Superior temporal gyrus (tissue), 1 donor: Measurements from ENCODE around the gene DLGAP5.

ENCODE experiments used
- DNase-seq: peaks from one replicate; pipeline ENCODE4 v3.0.0-alpha.2; 2016; ENCODE audit errors: extremely low spot score

The DLGAP5 gene, protein sequence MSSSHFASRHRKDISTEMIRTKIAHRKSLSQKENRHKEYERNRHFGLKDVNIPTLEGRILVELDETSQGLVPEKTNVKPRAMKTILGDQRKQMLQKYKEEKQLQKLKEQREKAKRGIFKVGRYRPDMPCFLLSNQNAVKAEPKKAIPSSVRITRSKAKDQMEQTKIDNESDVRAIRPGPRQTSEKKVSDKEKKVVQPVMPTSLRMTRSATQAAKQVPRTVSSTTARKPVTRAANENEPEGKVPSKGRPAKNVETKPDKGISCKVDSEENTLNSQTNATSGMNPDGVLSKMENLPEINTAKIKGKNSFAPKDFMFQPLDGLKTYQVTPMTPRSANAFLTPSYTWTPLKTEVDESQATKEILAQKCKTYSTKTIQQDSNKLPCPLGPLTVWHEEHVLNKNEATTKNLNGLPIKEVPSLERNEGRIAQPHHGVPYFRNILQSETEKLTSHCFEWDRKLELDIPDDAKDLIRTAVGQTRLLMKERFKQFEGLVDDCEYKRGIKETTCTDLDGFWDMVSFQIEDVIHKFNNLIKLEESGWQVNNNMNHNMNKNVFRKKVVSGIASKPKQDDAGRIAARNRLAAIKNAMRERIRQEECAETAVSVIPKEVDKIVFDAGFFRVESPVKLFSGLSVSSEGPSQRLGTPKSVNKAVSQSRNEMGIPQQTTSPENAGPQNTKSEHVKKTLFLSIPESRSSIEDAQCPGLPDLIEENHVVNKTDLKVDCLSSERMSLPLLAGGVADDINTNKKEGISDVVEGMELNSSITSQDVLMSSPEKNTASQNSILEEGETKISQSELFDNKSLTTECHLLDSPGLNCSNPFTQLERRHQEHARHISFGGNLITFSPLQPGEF

DNA sequence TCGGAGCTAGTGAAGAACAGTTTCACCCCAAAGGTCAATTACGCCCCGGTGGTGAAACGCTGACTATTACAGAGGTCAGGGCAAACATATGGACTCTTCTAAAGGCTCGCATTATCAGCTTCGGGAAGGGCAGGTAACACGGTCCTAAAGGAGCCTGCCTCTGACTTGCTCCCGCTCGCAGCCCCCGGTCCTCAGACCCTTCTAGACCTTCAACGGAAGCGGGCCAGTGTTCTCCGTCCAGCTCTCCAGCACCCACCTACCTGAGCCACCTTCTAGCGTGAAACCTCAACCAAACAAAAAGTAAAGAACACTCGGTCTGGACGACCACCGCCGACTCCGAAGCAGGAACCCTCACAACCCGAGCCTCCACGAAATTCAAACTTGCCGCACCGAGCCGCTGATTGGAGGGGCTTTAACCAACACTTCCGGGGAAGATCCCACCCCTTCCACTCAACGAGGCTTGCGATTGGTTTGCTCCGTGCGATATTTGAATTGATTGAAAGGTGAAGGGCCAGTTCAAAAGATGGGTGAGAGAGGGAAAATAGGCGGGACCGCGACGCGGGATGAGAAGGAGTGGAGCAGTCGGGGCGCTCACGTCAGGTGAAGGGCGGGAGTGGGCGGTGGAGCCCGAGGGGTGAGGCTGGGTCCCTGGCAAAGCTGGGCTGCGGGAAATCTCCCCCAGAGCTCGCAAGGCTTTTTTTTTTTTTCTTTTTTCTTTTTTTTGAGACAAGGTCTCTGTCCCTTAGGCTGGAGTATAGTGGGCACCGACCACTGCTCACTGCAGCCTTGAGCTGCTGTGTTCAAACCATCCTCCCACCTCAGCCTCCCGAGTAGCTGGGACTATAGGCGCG is at the start of gene DLGAP5:
Gene DLGAP5, minus strand, starts transcription at position 383 of the 851 bp plus-strand sequence. CDS start 2,406 bp downstream, outside the sequence.
- DNase-seq, result peak; percentile 98

DNA sequence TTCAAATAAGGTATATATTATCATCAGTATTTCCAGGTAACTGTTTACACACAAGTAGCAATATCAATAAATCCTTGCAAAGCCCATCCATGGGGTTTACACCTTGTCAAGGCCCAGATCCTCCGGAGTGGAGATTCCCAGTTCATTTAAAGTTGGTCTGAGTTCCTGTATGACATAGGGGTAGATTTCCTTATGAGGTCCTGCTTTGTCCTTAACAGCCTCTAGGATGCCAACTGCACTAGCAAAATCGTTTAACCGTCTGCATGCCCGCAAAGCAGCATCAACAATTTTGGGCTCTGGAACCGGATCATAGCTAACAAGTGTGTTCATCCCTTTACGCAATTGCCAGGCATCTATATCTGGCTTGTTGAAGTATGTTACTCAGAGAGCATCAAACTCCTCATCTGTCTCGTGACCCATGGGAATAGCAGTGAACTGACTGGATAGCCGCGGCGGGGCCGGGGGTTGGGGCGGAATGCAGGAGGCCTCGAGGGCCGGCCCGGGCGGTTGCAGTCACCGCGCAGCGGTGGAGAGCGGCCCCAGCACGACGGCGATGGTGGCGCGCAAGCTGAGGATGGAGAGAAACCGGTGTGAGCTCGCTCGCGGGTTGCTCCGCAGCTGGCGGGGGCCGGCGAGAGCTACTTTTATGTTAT is 49.3 kb upstream of the DLGAP5 start:
- DNase-seq, result no peak

DNA sequence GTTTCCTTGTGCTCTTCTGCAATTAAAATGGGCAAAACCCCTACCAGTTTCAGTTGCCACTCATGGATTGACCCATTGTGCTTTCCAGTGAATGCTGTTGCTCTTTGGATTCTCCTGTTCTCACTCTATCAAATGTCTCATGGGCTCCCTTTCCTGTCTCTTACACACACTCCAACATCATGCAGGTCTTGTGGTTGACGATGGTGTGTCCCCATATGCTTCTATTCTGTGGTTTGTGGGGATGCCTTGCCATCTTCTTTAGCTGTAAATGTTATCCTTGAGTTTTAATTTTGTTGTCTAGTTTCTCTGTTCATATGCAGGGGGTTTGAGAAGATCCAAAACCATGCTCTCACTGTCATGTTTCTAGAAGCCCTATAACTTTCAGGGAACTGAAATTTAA is 47.9 kb upstream of the DLGAP5 start:
- no peak for DNase-seq

DNA sequence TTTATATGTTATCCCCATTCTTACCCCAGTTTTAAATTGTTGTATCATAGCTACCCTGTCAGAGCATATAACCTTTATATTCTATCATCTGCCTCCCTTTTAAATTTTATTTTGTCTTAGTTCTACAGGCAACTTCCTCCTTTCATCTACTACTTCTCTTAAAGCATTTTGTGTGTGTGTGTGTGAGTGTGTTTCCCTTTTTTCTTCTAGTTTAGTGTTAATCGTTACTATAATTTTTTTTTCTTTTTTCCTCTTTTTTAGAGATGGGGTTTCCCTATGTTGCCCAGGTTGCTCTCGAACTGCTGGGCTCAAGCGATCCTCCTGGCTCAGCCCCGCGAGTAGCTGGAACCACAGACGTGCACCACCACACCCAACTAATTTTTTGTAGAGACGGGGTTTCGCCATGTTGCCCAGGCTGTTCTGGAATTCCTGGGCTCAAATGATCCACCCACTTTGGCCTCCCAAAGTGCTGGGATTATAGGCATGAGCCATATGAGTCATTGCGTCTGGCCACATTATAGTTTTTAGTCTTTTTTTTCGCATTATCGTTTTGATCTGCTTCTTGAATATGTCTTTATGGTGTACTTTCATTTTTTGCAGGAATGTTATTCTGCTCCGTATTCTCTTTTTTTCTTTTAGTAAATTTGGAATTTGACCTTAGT is 46.8 kb upstream of the DLGAP5 start:
- DNase-seq, result no peak

DNA sequence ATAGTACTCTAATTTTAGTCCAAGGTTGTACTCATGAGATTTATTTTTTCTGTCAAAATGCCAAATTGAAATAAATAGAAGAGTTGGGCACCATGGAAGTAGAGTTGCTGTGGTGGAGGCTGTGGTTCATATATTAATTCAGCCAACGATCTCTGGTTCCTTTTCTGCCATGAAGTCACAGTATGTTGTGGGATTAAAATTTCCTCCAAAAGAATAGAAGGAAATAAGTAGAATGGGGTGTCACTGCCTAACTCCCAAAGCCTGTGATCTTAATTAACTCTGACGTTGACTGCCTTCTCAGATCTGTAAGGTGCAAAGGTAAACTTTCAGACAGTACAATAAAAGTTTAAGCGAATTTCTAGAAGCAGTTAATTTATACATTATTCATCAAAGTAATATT is 42.2 kb upstream of the DLGAP5 start:
- no peak for DNase-seq

DNA sequence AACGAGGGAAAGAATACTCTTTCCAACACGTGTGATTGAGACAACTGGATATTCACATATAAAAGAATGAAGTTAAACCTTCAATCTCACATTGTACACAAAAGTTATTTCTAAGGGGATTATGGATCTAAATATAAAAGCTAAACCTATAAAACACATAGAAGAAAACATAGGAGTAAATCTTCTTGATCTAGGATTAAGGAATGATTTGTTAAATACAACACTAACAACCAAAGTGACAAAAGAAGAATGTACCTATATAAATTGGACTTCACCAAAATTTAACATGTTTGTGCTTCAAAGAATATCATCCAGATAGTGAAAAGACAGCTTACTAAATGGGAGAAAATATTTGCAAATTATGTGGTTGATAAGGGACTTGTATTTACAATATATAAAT is 36.9 kb upstream of the DLGAP5 start:
- DNase-seq, result no peak

DNA sequence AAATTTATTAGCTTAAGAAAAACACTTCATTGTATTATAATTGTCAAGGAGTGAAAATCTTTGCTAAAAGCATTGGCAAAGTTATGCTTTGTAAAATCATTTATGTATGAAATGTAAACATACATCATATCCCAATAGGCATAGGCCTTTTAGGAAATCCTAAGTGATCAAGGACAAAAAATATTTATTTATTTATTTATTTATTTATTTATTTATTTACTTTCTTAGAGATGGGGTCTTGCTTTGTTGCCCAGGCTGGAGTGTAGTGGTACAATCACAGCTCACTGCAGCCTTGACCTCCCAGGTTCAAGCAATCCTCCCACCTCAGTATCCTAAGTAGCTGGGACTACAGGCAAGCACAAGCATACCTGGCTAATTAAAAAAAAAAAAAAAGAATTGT is 32.0 kb upstream of the DLGAP5 start:
- DNase-seq, result no peak

DNA sequence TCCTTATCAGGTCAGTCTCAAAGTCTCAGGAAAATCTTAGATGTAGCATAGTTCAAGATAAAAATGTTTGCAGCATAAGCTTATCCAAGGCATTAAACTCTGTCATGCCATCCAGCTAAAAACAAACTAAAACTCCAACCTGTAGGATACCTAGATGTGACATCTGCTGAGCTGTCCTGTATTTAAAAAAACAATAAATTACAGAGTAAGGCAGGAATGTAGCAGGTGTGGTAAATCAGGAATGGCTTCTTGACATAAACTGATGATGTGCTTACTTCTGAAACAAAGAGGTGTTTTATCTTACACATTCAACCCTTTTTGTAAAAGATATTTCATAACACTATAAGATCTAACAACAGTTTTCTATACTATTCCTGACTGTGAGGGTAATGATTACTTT is 30.6 kb upstream of the DLGAP5 start:
- no peak for DNase-seq

DNA sequence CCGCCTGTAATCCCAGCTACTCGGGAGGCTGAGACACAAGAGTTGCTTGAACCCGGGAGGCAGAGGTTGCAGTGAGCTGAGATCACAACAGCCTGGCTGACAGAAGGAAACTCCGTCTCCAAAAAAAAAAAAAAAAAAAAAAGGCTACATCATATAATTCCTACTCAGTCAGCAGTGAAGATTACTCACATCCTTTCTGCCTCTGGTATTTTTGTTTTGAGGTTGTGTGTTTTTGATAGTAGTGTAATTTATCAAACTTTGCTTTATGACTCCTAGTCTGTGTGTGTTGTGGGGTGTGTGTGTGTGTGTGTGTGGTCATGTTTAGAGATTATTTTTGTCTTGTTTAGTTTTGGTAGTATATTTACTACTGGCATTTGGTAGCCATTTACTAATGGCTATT is 29.8 kb upstream of the DLGAP5 start:
- no peak for DNase-seq

DNA sequence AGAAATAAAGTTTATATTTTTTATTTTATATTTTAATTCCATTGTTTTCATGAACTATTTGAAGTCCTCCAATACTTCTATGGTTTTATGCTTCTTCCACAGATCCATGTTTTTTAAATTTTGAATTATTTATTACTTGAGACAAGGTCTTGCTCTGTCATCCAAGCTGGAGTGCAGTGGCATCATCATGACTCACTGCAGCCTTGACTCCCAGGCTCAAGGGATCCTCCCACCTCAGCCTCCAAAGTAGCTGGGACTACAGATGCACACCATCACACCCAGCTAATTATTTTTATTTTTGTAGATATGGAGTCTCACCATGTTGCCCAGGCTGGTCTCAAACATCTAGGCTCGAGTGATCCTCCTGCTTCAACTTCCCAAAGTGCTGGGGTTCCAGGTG is 28.8 kb upstream of the DLGAP5 start:
- no peak for DNase-seq

DNA sequence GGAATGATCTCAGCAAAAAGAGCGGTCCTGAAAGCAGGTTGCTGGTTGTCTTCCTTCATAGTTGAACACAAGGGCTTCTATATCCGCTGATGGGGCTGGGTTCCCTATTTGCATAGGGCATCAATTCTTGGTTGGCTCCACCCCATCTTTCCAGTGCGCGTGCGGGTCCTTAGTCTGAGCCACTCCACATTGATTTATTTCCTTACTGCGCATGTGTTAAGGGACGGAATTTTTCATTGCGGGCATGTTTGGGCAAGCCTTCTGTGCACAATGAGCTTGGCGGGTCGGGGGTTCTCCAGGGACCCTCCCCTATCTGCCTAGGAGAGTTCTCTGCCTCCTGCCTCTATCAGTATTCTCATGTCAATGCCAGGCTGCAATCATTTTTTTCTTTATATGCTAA is 21.2 kb upstream of the DLGAP5 start:
- no peak for DNase-seq

DNA sequence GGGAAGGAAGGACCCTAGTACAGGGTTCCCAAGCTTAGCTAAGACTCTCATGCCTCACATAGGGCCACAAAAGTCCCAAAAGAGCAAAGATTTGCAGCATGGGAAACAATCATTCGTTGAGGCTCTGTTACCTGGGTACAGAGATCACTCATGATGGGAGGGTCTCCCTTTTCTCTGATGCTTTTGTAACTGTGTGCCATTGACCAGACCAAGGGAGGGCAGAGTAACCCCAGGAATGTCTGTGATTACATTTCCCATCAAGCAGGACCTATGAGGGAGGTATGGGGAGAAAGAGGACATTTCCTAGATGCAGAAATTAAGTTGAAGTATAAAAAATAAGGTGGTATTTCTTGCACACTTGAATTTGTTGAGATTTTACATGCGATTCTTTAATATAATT is 16.4 kb upstream of the DLGAP5 start:
- DNase-seq, result no peak

DNA sequence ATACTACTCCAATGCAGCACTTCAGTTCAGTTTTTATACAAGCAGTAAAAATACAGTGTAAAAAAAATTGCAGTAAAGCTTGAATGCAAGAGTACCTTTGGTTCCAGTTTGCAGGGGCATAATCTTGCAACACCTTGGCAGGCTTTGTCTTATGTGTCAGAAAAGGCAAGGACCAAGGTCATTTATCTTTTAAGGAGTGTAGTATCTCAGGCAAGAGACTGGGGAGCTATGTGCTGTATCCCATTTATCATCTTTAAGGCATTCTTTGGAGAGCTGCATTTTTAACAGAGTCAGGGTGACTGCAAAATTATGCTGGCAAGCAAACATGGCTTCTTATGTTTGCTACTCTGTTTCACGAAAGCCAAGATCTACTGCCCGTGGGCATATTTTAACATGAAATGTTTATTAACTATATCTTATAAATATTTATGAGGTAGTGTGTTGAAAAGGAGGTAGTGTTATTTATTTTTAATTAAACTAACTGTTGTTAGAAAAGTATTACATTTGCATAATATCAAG is 14.8 kb upstream of the DLGAP5 start:
- DNase-seq, result no peak

DNA sequence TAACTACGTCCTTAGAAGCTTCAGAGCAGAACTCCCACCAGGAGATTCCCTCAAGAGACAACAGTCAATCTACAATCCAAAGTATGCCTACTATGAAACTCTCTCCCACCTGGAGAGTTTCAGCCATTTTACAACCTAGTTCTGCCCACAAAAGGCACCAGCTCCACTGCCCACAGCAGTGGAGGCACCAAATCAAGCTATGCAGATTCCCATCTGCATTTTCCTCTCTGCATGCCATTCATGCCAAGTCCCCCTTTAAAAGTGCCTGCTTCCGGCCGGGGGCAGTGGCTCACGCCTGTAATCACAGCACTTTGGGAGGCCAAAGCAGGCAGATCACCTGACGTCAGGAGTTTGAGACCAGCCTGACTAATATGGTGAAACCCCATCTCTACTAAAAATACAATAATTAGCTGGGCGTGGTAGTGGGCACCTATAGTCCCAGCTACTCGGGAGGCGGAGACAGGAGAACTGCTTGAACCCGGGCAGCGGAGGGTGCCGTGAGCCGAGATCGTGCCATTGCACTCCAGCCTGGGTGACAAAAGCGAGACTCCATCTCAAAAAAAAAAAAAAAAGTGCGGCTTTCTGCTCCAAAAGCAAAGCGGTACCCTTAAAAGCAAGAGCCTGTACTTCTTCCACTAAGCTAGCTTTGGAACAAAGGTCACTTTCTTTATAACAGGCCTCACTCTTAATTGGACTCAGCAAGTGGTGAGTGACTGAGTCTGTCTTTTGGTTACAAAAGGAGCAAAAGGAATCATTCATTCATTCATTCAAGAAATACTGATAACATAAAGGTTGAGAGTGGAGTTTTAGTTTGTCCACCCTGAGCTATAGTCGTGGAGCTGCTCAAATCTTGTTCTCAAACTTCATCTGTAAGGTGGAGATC is 10.1 kb upstream of the DLGAP5 start:
- DNase-seq, result no peak

DNA sequence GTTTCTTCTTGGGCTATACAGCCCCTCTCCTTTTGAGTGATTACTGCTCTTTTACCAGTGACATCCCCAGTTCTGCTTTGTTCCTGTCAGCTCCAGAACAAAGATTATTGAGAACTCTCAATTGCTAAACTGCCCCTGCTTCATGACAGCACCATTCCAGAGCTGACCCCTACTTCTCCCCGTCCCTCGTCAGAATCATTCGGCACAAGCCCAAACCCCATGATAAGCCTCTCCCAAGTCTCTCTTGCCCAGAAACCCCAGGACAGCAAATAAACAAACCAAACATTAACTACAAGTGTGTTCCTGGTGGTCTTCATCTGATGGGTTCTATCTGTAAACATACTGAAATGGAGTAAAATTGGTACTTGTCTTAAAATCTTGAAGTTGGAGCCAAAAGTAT is 9.3 kb upstream of the DLGAP5 start:
- DNase-seq, result no peak

DNA sequence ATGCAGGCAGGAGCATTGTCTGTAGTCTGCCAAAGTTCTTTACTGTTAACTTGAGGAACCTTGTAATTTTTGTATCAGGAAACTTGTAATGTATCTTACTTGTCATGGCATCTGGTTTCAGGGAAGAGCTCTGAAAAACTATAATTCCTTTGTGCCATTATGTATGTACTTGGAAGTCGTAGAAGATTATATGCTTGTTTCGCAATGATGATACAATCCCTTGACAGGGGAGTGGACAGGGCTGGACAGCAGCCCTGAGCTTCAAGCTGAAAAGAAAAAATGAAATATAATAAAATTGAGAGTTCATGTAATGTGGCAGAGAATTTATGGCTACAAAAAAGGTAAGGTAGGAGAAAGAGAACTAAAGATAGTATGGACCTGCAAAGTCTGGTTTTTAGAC is 7.4 kb upstream of the DLGAP5 start:
- DNase-seq, result no peak

DNA sequence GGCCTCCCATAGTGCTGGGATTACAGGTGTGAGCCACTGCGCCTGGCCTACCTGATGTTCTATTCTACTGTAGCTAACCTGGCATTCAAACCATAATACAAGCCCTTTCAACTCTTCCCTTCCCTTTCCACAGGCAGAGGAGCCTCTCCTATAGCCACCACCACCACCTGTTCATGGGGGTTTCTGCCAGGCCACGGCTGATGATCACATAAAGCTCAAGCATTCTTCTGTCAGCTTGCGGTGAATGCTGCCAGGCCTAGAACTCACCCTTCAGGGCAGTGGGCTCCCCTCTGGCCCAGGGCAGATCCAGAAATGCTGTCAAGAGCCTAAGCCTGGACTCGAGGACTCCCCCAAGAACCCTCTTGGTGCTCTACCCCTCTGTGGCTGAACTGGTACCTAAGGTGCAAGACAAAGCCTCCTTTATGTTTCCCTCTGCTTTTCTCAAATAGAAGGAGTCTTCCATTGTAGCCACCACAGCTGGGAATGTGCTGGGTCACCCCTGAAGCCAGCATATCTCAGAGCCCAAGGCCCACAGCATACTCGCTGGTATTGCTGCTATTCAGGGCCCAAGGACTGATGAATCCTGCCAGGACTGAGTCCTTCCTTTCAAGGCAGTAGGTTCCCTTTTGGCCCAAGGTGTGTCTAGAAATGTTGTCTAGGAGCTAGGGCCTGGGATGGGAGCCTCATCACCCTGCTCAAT is 3.4 kb upstream of the DLGAP5 start:
- DNase-seq, result no peak

DNA sequence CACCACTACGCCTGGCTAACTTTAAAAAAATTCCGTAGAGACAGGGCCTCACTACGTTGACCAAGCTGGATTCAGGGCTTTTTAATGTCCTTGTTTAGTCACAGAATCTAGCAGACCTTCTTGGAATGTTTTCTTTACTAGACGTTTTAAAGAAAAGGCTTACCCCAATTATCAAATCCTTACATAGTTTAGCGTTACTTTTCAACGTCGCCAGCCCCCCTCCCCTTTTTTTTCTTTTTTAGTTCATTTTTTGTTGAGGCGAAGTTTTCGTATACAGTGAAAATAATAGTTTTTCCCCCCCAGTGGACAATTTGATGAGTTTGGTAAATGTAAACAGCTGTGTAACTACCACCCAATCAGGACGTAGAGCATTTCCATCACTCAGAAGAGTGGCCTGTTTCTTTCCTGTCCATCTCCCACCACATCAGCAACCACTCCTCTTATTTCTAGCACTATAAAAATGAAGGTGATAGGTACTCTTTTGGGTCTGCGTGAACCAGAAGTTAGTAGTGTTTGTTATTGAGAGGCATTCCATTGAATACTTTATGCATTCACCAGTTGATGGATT is 753 bp upstream of the DLGAP5 start:
- DNase-seq, result no peak

DNA sequence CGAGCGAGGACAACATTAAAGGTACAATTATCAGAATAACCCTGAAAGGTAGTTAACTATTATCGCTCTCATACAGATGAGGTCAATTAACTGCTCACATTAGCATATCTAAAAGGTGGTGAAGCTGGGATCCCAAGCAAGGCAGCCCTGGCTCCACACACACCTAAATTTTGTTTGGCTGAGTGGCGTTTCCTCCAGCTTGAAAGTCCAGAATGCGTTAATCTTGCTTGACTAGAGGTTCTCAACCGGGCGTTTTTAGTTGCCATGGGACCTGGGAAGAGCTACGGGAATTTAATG is 531 bp downstream of the DLGAP5 start:
- no peak for DNase-seq
